Nephron (organoid): ENCODE data around the gene PPP1R1A.

Experiments used
- H3K27ac Mint-ChIP-seq, 3 experiments: 2 replicates each; pipeline ENCODE4 v1.8.0; 2020; ENCODE audit warnings: mixed read lengths in 3 of 3, mild to moderate bottlenecking in 2 of 3, moderate library complexity in 1 of 3
- H3K27me3 Mint-ChIP-seq: 2 replicates; pipeline ENCODE4 v1.8.0; 2021; ENCODE audit warnings: low read depth, mild to moderate bottlenecking, moderate library complexity, mixed read lengths
- H3K36me3 Mint-ChIP-seq: 2 replicates; pipeline ENCODE4 v1.8.0; 2020; ENCODE audit warnings: low read depth, mixed read lengths
- H3K4me1 Mint-ChIP-seq: 2 replicates; pipeline ENCODE4 v1.8.0; 2020; ENCODE audit warnings: mixed read lengths
- H3K4me3 Mint-ChIP-seq, 3 experiments: 2 replicates each; pipeline ENCODE4 v1.8.0; 2020; ENCODE audit warnings: mild to moderate bottlenecking in 3 of 3, mixed read lengths in 3 of 3, moderate library complexity in 2 of 3
- H3K9me3 Mint-ChIP-seq: 2 replicates; pipeline ENCODE4 v1.8.0; 2020; ENCODE audit warnings: mixed read lengths
- CTCF ChIP-seq, 3 experiments: fragments of 200-600 bp; sonication (generic); IDR thresholded peaks; one replicate each; pipeline ENCODE4 v1.5.0; 2021; ENCODE audit warnings: antibody characterized with exemption in 3 of 3; ENCODE audit not compliant: unreplicated experiment in 3 of 3

The PPP1R1A gene

GRCh38 chr12:54585243-54585642 lies 3.2 kb downstream of the PPP1R1A start:
- Mint-ChIP-seq H3K4me1 (peaks cover 26% of the 10 kb centered on the region), H3K27me3 (peaks cover 45% of the 10 kb centered on the region), H3K4me3 (peak overlapping the region; percentile 24 to 49 (median 36)), H3K36me3 (no peaks in the 10 kb centered on the region), H3K9me3 (no peaks in the 10 kb centered on the region), H3K27ac (no peak overlapping the region)
- TF ChIP-seq CTCF (IDR thresholded peaks at IDR 0.05; ENCODE audit: unreplicated experiment in 3 of 3), result no peak

GRCh38 chr12:54584128-54584527 lies 4.3 kb downstream of the PPP1R1A start:
- H3K27ac Mint-ChIP-seq, result no peak overlapping the region
- H3K4me3 Mint-ChIP-seq, result no peak overlapping the region
- no peaks in the 10 kb centered on the region for H3K9me3 Mint-ChIP-seq
- TF ChIP-seq CTCF (IDR thresholded peaks at IDR 0.05; ENCODE audit: unreplicated experiment in 3 of 3), result no peak
- no peaks in the 10 kb centered on the region for H3K36me3 Mint-ChIP-seq
- H3K4me1 Mint-ChIP-seq, result peaks cover 21% of the 10 kb centered on the region
- peaks cover 40% of the 10 kb centered on the region for H3K27me3 Mint-ChIP-seq

- no peaks in the 10 kb centered on the region for H3K9me3 Mint-ChIP-seq
Measured at GRCh38 chr12:54583726-54584125, 4.7 kb downstream of the PPP1R1A start.

GRCh38 chr12:54581412-54581811 lies 7.0 kb downstream of the PPP1R1A start:
- Mint-ChIP-seq H3K9me3 (no peaks in the 10 kb centered on the region), H3K27ac (peak overlapping the region in 1 of 3 experiments; percentile 28), H3K4me1 (peaks cover 7% of the 10 kb centered on the region), H3K27me3 (peaks cover 36% of the 10 kb centered on the region), H3K4me3 (no peak overlapping the region), H3K36me3 (no peaks in the 10 kb centered on the region)
- no peak for TF ChIP-seq CTCF (IDR thresholded peaks at IDR 0.05; ENCODE audit: unreplicated experiment in 3 of 3)

More at GRCh38 chr12:54583726-54584125, 4.7 kb downstream of the PPP1R1A start:
- Mint-ChIP-seq H3K4me1 (peaks cover 17% of the 10 kb centered on the region), H3K36me3 (no peaks in the 10 kb centered on the region), H3K27me3 (peaks cover 36% of the 10 kb centered on the region), H3K27ac (no peak overlapping the region), H3K4me3 (no peak overlapping the region)
- TF ChIP-seq CTCF (IDR thresholded peaks at IDR 0.05; ENCODE audit: unreplicated experiment in 3 of 3), result no peak

- peaks cover 7% of the 10 kb centered on the region for H3K4me1 Mint-ChIP-seq
- H3K4me3 Mint-ChIP-seq, result no peak overlapping the region
Measured at GRCh38 chr12:54579696-54580333, 8.6 kb downstream of the PPP1R1A start.

More at GRCh38 chr12:54579696-54580333, 8.6 kb downstream of the PPP1R1A start:
- TF ChIP-seq CTCF (IDR thresholded peaks at IDR 0.05; ENCODE audit: unreplicated experiment in 3 of 3), result peak; percentile 99
- Mint-ChIP-seq H3K9me3 (no peaks in the 10 kb centered on the region), H3K27me3 (peaks cover 29% of the 10 kb centered on the region), H3K27ac (peak overlapping the region in 1 of 3 experiments; percentile 35), H3K36me3 (no peaks in the 10 kb centered on the region)
